ENCODE measurements around the gene LRIT3. TPM values are rescaled to one million over a fixed set of nuclear protein-coding genes. Genes with fewer than 3 reads are reported as not detected.
"Not testable (repeated sequence)": the region's sequence is repeated elsewhere in the genome, so short reads cannot be mapped to it uniquely, and the experiment has no call there.

Gene LRIT3
- total RNA-seq, 2 donors from 2014 or later = 0.07 to 0.73 TPM

- peaks cover 51% of the 10 kb centered on the region for H3K36me3 Mint-ChIP-seq
- no peaks in the 10 kb centered on the region for H3K9me3 Mint-ChIP-seq
- peaks cover 39 to 51% of the 10 kb centered on the region in 2 donors for H3K4me1 Mint-ChIP-seq (ENCODE audit: low read depth in 2 of 2)
- no peak overlapping the region for H3K4me3 Mint-ChIP-seq
- ATAC-seq = no peak
- H3K27me3 Mint-ChIP-seq = no peaks in the 10 kb centered on the region
- DNase-seq (ENCODE audit: low spot score) = no peak
- no peak overlapping the region for H3K27ac Mint-ChIP-seq
Measured at GRCh38 chr4:109818268-109818667, 29.6 kb upstream of the LRIT3 start.

- DNase-seq (ENCODE audit: low spot score) (no peak), ATAC-seq (no peak)
- Mint-ChIP-seq H3K4me3 (peak overlapping the region; percentile 58), H3K4me1 (ENCODE audit: low read depth in 2 of 2) (peaks cover 32 to 42% of the 10 kb centered on the region in 2 donors), H3K27me3 (no peaks in the 10 kb centered on the region), H3K27ac (peak overlapping the region in 1 of 2 donors; percentile 13), H3K36me3 (peaks cover 54% of the 10 kb centered on the region), H3K9me3 (no peaks in the 10 kb centered on the region)
Measured at GRCh38 chr4:109820563-109820962, 27.3 kb upstream of the LRIT3 start.

GRCh38 chr4:109821185-109821584 lies 26.7 kb upstream of the LRIT3 start:
- ATAC-seq = peak in 1 of 2 donors; percentile 65
- Mint-ChIP-seq H3K4me1 (ENCODE audit: low read depth in 2 of 2) (peaks cover 26 to 36% of the 10 kb centered on the region in 2 donors), H3K27me3 (no peaks in the 10 kb centered on the region), H3K9me3 (no peaks in the 10 kb centered on the region), H3K36me3 (peaks cover 48% of the 10 kb centered on the region), H3K27ac (peak overlapping the region in 1 of 2 donors; percentile 13), H3K4me3 (peak overlapping the region; percentile 58)
- no peak for DNase-seq (ENCODE audit: low spot score)

- Mint-ChIP-seq H3K27ac (no peak overlapping the region), H3K4me1 (ENCODE audit: low read depth in 2 of 2) (no peaks in the 10 kb centered on the region), H3K4me3 (no peak overlapping the region), H3K9me3 (no peaks in the 10 kb centered on the region), H3K27me3 (no peaks in the 10 kb centered on the region), H3K36me3 (peaks cover 7% of the 10 kb centered on the region)
- no peak for DNase-seq (ENCODE audit: low spot score)
- ATAC-seq = no peak
Measured at GRCh38 chr4:109826719-109827118, 21.2 kb upstream of the LRIT3 start.

GRCh38 chr4:109827672-109828071 lies 20.2 kb upstream of the LRIT3 start, which contains the start of gene RRH:
Gene RRH (plus strand): TSS chr4:109827972. CDS start chr4:109828028, 56 bp downstream.
- Mint-ChIP-seq H3K4me1 (ENCODE audit: low read depth in 2 of 2) (no peaks in the 10 kb centered on the region), H3K27ac (no peak within 1 kb of the TSS), H3K27me3 (no peaks in the 10 kb centered on the region), H3K4me3 (no peak within 1 kb of the TSS), H3K36me3 (peaks cover 7% of the 10 kb centered on the region), H3K9me3 (no peaks in the 10 kb centered on the region)
- ATAC-seq = no peak
- no peak for DNase-seq (ENCODE audit: low spot score)

GRCh38 chr4:109833756-109834155 lies 14.2 kb upstream of the LRIT3 start:
- Mint-ChIP-seq H3K4me1 (ENCODE audit: low read depth in 2 of 2) (no peaks in the 10 kb centered on the region), H3K36me3 (no peaks in the 10 kb centered on the region), H3K27me3 (no peaks in the 10 kb centered on the region), H3K9me3 (no peaks in the 10 kb centered on the region), H3K4me3 (no peak overlapping the region), H3K27ac (no peak overlapping the region)
- DNase-seq (ENCODE audit: low spot score) (no peak), ATAC-seq (no peak)

GRCh38 chr4:109836985-109837384 lies 10.9 kb upstream of the LRIT3 start:
- ATAC-seq (no peak), DNase-seq (ENCODE audit: low spot score) (no peak)
- no peaks in the 10 kb centered on the region for H3K27me3 Mint-ChIP-seq
- H3K27ac Mint-ChIP-seq = no peak overlapping the region
- H3K4me1 Mint-ChIP-seq (ENCODE audit: low read depth in 2 of 2) = no peaks in the 10 kb centered on the region
- no peaks in the 10 kb centered on the region for H3K9me3 Mint-ChIP-seq
- no peak overlapping the region for H3K4me3 Mint-ChIP-seq
- no peaks in the 10 kb centered on the region for H3K36me3 Mint-ChIP-seq

- ATAC-seq (no peak), DNase-seq (ENCODE audit: low spot score) (no peak)
- no peaks in the 10 kb centered on the region for H3K4me1 Mint-ChIP-seq (ENCODE audit: low read depth in 2 of 2)
- H3K36me3 Mint-ChIP-seq = no peaks in the 10 kb centered on the region
- no peak overlapping the region for H3K4me3 Mint-ChIP-seq
- H3K9me3 Mint-ChIP-seq = no peaks in the 10 kb centered on the region
- H3K27me3 Mint-ChIP-seq = peaks cover 0 to 7% of the 10 kb centered on the region in 2 donors
- H3K27ac Mint-ChIP-seq = no peak overlapping the region
Measured at GRCh38 chr4:109846395-109847098, 1.4 kb upstream of the LRIT3 start.

GRCh38 chr4:109848501-109848900 lies 594 bp downstream of the LRIT3 start:
- Mint-ChIP-seq H3K9me3 (no peaks in the 10 kb centered on the region), H3K4me3 (no peak overlapping the region), H3K27ac (no peak overlapping the region), H3K36me3 (no peaks in the 10 kb centered on the region), H3K27me3 (peaks cover 0 to 7% of the 10 kb centered on the region in 2 donors), H3K4me1 (ENCODE audit: low read depth in 2 of 2) (no peaks in the 10 kb centered on the region)
- DNase-seq (ENCODE audit: low spot score) = no peak
- no peak for ATAC-seq

GRCh38 chr4:109850601-109851000 lies 2.7 kb downstream of the LRIT3 start:
- ATAC-seq = no peak
- Mint-ChIP-seq H3K27ac (no peak overlapping the region), H3K4me3 (no peak overlapping the region), H3K4me1 (ENCODE audit: low read depth in 2 of 2) (no peaks in the 10 kb centered on the region), H3K9me3 (no peaks in the 10 kb centered on the region), H3K27me3 (peaks cover 0 to 7% of the 10 kb centered on the region in 2 donors), H3K36me3 (peaks cover 2% of the 10 kb centered on the region)
- DNase-seq (ENCODE audit: low spot score) = no peak

- not testable (repeated sequence) for H3K27me3 Mint-ChIP-seq; H3K27ac Mint-ChIP-seq; H3K4me1 Mint-ChIP-seq (ENCODE audit: low read depth in 2 of 2); ATAC-seq; DNase-seq (ENCODE audit: low spot score); H3K9me3 Mint-ChIP-seq; H3K4me3 Mint-ChIP-seq
- peaks cover 21% of the 10 kb centered on the region for H3K36me3 Mint-ChIP-seq
Measured at GRCh38 chr4:109859426-109860300, 11.8 kb downstream of the LRIT3 start.

GRCh38 chr4:109861271-109861670 lies 13.4 kb downstream of the LRIT3 start:
- no peak overlapping the region for H3K27ac Mint-ChIP-seq
- peaks cover 4% of the 10 kb centered on the region for H3K9me3 Mint-ChIP-seq
- no peaks in the 10 kb centered on the region for H3K27me3 Mint-ChIP-seq
- no peaks in the 10 kb centered on the region for H3K4me1 Mint-ChIP-seq (ENCODE audit: low read depth in 2 of 2)
- no peak for DNase-seq (ENCODE audit: low spot score)
- H3K4me3 Mint-ChIP-seq = no peak overlapping the region
- peaks cover 14% of the 10 kb centered on the region for H3K36me3 Mint-ChIP-seq
- no peak for ATAC-seq

GRCh38 chr4:109861916-109862511 lies 14.1 kb downstream of the LRIT3 start:
- ATAC-seq (no peak), DNase-seq (ENCODE audit: low spot score) (no peak)
- Mint-ChIP-seq H3K36me3 (peaks cover 11% of the 10 kb centered on the region), H3K4me3 (no peak overlapping the region), H3K27me3 (no peaks in the 10 kb centered on the region), H3K9me3 (peaks cover 4% of the 10 kb centered on the region), H3K27ac (no peak overlapping the region), H3K4me1 (ENCODE audit: low read depth in 2 of 2) (no peaks in the 10 kb centered on the region)

- H3K27me3 Mint-ChIP-seq = no peaks in the 10 kb centered on the region
- H3K9me3 Mint-ChIP-seq = no peaks in the 10 kb centered on the region
- DNase-seq (ENCODE audit: low spot score) (no peak), ATAC-seq (no peak)
- H3K4me3 Mint-ChIP-seq = no peak overlapping the region
- H3K36me3 Mint-ChIP-seq = peaks cover 5% of the 10 kb centered on the region
- no peaks in the 10 kb centered on the region for H3K4me1 Mint-ChIP-seq (ENCODE audit: low read depth in 2 of 2)
- H3K27ac Mint-ChIP-seq = no peak overlapping the region
Measured at GRCh38 chr4:109864134-109864533, 16.2 kb downstream of the LRIT3 start.

All from natural killer cell treated with Interleukin-12 subunit alpha and Interleukin-12 subunit beta and Interleukin-15 and Interleukin-18, amount 100 ng/mL, for 72 hours (primary cell).